ENCODE results near the gene OR2W3.

Gene OR2W3

GRCh38 chr1:247895163-247895637 lies at the start of gene OR2W3:
OR2W3 (plus strand) TSS chr1:247895587; CDS start chr1:247895587, 0 bp downstream.
- no peak for DNase-seq

DNA sequence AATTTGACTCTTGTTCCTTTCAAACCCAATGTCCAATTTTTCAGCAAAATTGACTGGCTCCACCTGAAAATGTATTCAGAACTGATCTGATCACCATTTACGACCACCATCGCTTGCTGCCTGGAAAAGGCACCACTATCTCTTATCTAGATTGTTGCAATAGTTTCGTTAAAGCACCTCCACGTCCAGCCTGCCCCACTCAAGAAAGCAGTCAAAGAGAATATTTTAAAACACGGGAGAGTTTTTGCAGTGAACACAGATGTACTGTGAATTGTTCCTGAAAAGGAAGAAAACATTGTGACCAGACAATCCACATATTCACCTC lies 49.7 kb upstream of the OR2W3 start:
- DNase-seq: no peak

DNA sequence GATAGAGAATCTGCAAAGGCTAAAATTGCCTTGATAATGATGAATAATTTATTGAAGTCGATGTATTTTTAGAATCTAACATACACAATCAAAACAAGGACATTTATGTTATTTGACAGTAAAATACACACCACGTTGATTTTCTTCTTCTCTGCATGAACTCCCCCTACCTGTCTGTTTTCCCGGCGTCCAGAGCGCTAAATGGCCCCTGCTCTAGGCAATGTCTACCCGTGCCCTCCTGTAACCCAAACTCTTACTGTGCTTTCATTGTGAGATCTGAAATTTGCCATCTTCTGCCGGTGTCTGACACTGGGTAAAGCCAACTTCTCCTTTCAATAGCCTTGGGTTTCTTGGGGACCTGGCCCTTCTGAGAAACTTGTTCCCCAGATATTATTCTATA lies 47.0 kb upstream of the OR2W3 start:
- DNase-seq: no peak

DNA sequence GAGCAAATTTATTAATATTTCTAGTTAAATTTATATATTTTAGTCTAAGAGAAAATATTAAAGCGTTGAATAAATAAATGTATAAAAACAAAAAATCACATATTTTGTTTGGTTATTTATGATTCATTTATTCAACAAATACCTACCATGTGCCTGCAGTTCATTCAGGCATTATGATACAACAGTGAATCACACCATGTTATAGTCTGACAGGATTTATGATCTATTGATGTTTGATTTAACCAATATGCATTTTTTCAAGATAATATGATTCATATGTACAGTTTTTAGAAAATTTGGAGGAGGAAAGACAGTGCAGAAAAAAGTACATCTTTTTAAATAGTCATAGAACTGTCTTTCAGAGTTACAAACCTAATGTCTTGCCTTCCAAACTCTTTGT lies 45.8 kb upstream of the OR2W3 start:
- no peak for DNase-seq

- no peak for DNase-seq
These were observed 40.4 kb upstream of the OR2W3 start for GRCh38 chr1:247854899-247855545.

DNA sequence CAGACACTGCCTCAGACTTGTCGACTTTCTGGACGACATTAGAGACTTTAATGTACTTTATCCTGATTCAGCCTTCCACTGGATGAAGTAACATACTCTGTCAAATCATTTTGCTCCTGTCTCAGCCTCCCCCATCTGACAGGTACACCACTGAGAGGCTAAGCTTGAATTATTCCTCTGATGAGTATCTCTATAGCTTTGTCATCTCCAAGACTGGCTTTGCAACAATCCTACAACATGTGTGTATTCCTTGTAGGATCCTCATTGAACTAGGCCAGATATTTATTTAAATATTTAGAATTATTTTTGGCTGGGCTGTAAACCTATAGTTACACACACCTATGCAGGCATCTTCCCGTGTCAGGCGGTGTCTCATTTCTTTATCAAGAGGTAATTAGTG lies 39.5 kb upstream of the OR2W3 start:
- DNase-seq: no peak

- DNase-seq: peak; percentile 18
These were observed 38.1 kb upstream of the OR2W3 start, which contains the start of gene TRIM58 for GRCh38 chr1:247857069-247857984. TRIM58 (plus strand) TSS chr1:247857187; CDS start chr1:247857247, 60 bp downstream.

DNA sequence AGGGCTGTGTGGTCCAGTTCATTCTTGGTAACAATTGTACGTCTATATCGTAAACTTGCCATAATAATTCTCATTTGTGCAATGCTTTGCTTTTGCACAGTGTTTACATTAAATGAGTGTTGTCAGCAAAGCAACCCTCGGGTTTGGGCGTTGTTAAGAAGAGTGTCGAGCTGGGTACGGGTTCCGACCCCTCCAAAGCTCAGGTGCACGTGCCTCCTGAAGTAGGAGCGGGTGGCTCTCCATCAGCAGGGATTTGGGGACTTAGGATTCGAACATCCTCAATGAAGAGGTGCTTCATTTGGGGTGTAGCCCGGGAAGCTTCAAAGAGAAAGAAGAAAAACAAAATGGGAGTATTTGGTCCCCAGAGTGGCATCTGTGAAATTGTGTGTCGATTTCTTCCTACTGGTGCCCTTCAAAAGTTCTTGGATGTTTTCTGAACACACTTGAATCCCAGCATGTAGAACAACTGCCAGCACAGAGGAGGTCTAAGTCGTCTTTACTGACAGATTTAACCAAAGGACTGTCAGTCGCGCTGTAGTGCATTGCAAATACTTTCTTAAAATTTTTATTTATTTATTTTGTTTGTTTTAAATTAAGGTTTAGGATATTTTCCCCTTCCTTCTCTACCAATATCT lies 37.3 kb upstream of the OR2W3 start:
- DNase-seq: no peak

DNA sequence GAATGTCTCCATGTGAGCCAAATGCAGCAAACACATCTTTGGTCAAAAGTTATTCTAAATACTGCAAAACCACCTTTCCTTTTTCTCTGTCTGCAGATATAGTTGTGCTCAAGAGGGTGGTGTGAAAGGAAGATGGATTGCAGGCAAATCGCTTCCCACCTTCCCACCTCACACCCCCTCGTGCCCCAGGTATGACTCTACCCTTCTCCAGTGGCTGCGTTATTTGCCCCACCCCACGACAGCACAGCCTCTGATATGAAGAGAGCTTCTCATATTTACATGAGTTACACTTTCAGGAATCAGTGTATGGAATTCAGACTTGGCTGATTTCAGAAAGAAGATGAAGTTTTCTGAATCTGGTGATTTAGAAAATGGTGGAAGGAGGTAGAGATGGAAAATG lies 32.6 kb upstream of the OR2W3 start:
- no peak for DNase-seq

DNA sequence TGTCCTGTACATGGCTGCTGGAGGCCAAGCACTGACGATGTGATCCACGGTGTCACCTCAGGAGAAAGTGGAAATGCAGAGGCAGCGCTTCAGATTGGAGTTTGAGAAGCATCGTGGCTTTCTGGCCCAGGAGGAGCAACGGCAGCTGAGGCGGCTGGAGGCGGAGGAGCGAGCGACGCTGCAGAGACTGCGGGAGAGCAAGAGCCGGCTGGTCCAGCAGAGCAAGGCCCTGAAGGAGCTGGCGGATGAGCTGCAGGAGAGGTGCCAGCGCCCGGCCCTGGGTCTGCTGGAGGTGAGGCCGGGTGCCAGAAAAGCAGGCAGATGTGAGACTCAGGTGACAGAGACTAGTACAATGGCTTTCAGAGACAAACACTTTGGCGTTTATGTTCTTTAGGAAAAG lies 30.7 kb upstream of the OR2W3 start:
- DNase-seq: no peak

- DNase-seq: no peak
These were observed 30.0 kb upstream of the OR2W3 start for GRCh38 chr1:247865416-247865815.

GRCh38 chr1:247883346-247883745 lies 12.0 kb upstream of the OR2W3 start:
- DNase-seq: no peak

GRCh38 chr1:247884797-247885413 lies 10.5 kb upstream of the OR2W3 start:
- no peak for DNase-seq

- DNase-seq: no peak
These were observed 589 bp downstream of the OR2W3 start for GRCh38 chr1:247895976-247896375.

DNA sequence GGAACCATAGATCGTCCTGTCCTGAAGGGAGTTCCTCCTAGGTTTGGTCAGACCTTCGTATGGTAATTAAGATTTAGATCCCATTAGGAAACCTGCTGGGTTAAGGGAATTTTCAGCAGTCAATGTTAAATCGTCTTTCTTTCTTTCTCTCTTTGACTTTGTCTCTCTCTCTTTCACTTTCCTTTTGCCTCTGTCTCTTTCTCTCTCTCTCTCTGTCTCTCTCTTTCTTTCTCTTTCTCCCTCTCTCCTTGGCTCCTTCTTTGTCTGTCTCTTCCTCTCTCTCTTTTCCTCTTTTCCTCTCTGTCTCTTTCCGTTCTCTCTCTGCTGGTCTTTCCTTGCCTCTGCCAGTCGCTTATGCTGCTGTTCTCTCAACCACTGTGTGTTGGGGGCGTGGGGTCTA lies 8.7 kb downstream of the OR2W3 start:
- no peak for DNase-seq

- no peak for DNase-seq
These were observed 9.8 kb downstream of the OR2W3 start for GRCh38 chr1:247905181-247905580.

DNA sequence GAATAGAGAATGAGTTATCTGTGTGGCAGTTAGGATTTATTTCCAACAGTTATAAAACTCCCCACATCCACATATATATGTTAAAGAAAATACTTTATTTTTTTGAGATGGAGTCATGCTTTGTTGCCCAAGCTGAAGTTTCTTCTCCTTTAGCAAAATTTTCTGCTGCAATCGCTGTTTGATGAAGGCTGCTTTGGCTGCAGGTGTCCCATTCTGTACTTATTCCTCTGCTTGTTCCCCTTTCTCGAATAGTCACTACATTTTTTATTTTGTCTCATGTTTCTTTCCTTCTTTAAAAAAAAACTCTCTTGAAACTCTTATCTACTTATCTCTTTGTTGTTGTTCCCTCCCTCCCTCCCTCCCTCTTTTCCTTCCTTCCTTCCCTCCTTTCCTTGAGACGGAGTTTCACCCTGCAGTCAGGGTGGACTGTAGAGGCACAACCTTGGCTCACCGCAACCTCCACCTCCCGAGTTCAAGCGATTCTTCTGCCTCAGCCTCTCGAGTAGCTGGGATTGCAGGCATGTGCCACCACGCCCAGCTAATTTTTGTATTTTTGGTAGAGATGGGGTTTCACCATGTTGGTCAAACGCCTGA lies 10.6 kb downstream of the OR2W3 start:
- no peak for DNase-seq

GRCh38 chr1:247906504-247907047 lies 11.2 kb downstream of the OR2W3 start:
- no peak for DNase-seq

GRCh38 chr1:247908766-247909165 lies 13.4 kb downstream of the OR2W3 start:
- no peak for DNase-seq

GRCh38 chr1:247913786-247914185 lies 18.4 kb downstream of the OR2W3 start:
- no peak for DNase-seq

DNA sequence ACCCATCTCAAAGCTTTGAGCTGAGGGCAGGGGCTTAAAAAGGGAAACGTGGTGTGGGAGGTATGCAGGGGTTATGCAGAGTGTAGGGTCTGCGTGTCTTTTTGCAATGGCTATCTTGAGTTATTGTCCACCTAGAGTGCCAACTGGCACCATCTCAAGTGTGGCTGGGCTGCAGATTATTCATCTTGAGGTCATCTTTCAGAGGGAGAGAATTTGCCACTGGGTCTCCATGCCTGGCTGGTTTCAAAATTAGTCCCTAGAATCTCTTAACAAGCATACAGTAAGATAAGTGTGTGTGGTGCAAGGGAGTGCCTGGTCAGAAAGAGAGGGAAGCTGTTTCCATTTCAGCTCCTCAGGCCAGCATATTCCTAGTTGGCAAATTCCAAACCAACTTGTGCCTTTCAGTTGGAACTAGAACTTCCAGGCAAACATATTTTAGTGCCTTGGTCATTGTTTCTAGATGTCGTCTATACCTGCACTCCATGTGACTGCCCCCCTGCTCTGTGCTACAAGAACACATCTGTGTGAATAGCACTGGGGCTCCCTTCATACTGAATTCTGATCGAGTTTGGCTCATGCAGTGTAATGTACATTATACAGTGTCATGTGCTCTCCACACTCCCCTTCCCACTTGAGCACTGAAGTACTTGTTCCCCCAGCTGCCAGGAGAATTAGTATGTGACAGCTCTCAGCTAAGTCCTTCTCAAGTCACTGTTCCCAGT lies 19.7 kb downstream of the OR2W3 start:
- no peak for DNase-seq

DNA sequence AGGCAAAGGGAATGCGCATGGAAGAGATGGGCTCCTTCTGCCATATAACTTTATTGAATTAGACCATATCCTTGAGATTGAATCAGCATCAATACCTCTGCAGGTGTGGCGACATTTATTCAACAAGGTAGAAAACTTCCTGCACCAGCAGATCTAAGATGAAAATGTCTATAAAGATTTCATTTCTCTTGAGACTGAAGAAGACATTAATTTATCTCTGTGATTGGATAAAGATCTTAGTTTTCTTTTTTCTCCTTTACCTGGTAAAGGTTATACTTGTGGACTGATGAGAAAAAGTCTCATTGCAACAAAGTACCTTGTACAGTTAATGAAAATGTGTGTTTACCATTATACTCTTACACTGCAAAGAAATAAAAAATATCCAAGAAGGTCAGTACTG lies 24.6 kb downstream of the OR2W3 start, which contains the start of gene OR2T8:
Gene OR2T8 (plus strand): TSS at position 301 of the 400 bp plus-strand sequence. CDS start 766 bp downstream, outside the sequence.
- DNase-seq: no peak

Measured in activated CD8-positive, alpha-beta memory T cell treated with anti-CD3 and anti-CD28 coated beads, Interleukin-2, amount 50 U/mL, for 4 hours (primary cell).